Activated CD8-positive, alpha-beta memory T cell treated with anti-CD3 and anti-CD28 coated beads, Interleukin-2, amount 50 U/mL, for 1 hour (primary cell): ENCODE results near the gene INTS11.

ENCODE experiments used
- DNase-seq: peaks from one replicate; pipeline ENCODE4 v3.0.0-alpha.2; 2020; ENCODE audit errors: extremely low read depth

Gene INTS11

GRCh38 chr1:1357871-1358432, 33.5 kb upstream of the INTS11 start:
- DNase-seq: no peak

- no peak for DNase-seq
Observed at GRCh38 chr1:1356796-1357401, 32.4 kb upstream of the INTS11 start.

DNA sequence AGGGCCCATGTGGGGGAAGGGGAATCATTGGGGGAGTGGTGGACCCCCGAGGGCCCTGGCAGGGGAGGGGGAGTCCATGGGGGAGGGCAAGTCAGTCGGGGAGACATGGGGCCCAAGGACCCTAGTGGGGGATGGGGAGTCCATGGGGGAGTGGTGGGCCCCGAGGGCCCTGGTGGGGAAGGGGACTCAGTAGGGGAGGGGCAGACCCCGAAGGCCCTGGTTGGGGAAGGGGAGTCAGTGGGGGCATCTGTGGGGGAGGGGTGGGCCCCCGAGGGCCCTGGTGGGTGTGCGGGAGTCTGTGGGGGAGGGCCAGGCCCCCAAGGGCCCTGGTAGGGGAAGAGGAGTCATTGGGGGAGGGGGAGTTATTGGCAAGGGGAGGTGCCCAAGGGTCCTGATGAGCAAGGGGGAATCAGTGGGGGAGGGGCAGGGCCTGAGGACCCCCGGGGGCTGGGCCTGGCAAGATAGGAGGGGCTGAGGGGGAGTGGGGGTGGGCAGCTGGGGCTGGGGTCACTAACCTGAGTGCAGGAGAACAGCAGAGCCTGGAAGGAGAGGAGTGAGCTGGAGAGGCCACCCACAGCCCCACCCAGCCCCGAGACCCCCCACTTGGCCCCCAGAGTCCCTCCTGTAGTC, 31.8 kb upstream of the INTS11 start:
- DNase-seq: no peak

DNA sequence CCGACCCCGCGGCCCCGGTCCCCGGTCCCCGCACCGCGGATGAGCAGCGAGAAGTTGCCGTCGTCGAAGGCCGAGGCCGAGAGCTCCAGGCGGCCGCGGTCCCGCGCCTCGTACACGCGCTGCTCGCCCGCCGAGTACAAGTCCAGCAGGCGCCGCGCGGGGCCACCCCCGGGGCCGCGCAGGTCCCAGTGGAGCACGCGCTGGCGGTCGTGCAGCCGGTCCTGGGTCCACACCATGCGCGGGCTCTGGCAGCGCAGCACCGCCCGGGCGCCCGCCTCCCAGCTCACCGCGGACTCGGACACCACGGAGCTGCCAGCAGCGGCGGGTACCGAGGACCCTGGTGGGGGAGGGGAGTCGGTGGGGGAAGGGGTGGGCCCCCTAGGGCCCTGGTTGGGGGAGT, 31.0 kb upstream of the INTS11 start:
- DNase-seq: no peak

DNA sequence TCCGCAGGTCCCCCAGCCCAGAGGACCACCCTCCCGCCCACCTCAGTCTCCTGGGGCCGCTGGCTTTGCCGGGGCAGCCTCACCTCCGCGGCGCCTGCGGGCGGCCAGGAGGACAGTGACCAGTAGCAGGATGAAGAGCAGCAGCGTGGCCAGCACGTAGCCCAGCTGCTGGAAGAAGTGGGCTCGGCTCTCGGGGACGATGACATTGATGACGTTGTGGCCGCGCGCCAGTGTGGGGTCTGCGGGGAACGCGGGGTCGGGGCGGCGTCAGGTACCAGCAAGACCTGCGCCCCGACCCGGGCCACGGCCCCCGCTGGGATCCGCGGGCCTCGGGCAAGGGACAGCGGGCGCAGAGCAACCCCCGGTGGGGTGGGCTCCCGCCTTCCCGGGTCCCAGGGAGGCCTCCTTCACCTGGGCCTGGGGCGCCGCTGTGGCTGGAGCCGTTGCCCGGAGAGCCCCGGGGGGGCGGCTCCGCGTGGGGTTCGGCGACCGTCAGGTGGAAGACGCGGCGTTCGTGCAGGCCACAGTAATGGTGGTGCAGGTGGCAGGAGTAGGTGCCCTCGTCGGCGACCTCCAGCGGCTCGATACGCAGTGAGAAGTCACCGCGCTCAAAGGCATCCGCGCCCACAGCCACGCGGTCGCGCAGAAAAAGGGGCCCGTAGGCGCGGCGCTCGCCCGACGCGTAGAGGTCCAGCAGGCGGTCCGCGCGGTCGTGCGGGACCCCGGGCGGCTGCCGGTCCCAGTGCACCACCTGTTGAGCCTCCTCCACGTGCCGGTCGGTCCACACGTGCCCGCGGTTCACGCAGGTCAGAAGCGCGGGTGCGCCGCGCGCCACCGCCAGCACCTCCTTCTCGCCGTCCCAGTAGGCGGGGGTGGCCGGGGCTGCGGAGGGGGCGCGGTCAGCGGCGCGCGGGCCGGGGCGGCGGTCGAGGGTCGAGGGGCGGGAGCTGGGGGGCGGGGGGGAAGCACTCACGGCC, 30.1 kb upstream of the INTS11 start:
- DNase-seq: no peak

DNA sequence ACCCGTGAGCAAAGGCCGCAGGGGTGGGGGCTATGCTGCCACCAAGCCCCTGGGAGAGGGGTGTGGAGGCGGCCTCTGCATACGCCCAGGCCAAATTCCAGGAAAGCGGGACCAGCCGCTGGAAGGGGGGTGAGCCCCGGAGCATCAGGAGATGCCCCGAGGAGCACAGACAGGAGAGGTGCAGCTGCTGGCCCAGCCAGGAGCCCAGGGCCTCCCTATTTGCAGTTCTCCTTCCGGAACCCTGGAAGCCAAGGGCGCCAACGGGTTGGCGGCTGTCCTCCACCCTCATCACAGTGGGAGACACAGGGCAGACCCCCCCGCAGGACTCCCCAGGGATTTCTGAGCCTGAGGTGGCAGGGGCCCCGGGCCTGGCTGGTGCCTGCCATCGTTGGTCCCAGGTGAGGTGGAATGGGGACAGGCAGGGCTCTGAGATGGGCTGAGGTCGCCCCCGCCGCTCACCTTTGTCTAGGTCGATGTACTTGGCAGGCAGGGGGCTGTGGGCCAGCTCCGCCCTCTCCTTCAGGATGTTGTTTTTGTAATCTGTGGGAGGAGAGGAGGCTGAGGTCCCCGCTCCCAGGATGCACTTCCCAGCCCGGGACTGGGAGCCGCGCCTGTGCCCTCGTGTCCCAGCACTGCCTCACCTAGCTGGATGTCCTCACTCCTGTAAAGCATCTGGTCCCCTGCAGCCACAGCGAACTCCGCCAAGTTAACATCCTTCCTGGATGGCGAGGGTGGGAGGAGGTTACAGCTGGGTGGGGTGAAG, 29.1 kb upstream of the INTS11 start:
- no peak for DNase-seq

DNA sequence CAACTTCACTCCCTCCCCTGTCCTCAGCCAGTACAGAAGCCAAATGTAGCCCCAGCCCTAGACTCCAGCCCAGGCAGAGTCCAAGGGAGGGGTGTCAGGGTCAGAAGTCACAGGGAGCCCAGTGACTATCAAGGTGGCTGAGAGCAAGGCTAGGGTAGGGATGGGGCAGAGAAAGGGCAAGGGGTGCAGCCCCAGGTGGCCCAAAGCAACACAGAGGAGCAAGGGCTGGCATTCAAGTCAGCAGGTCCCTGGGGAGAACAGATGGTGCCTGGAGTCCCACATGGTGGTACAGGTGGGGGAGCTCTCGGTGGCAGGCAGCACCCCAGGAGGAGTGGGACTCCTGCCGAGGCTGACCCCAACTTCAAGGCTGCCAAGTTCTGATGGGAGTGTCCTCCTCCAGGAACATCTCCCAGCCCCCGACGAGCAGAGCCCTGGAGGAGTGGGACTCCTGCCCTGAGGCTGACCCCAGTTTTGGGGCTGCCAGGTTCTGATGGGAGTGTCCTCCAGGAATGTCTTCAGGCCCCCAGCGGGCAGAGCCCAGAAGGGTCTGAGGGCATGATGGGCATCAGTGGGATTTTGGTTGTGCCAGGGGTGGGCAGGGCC, 28.4 kb upstream of the INTS11 start:
- DNase-seq: no peak

DNA sequence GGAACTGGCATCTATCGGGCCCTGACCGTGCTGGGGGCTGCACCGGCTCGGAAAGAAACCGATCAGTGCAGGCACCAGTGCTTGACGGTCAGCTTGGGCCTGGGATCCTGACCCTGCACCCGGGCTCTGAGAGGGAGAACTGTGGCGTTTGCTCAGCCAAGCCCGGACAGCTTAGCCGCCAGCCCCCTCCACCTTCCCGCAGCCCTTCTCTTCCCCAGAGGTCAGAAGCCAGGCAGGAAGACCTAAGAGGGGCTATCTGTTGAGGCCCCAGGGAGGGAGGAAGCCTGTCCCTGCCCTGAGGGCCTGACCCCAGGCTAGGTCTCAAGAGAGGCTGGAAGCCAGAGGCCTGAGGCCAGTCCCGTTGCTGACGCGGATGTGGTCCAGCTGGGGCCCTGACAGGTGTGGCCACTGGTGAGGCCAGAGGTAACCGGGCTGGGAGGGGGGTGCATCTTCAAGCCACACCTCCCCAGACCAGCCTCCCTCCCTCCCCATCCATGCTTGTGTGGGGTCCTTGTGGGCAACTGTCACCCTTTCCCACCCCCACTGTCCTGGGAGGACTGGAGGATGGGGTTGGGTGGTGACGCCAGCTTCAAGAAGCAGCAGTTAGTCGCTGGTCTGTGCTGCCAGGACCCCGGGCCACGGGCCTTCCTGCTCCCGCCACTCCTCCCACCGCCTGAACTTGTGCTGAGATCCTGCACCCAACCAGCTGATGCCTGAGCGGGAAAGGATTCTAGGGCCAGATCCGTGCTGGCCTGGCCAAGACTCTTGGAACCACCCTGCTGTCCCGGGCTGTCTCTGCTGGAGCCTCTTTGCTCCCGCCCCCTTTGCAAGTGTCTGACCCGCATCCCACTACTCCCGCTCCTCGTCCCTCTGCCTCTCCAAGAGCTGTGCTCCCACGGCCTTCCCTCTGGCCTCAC, 27.3 kb upstream of the INTS11 start:
- no peak for DNase-seq

DNA sequence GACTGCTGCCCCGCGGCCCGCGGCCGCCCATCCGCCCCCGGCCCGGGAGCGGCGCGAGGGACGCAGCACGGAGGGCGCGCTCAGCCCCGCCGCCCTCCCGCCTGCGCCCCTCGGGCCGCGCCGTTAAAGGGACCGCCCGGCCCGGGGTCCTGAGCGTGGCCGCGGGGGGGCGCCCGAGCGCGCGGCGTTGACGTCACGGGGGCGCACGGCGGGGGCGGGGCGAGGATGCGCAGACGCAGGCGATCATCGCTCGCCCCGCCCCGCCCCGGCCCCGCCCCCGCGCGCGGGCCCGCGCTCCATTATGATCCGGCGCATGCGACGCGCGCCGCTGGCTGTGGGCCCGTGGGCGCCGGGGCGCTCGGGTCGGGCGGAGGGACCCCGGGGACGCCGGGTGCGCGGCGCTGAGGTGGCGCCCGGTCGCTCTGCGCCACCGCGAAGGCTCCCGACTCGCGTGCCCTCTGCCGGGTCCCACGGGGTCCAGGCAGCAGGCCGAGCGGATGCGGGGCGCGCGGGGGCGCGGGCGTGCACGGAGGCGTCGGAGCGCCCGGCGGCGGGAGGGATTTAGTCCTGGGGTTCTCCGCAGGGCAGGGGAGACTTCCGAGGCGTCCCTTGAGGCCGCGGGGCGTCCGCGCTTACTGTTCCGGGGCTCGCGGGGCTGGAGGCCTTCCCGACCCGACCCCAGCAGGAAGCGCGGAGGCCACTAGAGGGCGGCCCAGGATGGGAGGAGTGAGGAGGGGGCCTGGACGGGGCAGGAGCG, 25.0 kb upstream of the INTS11 start, which contains the start of gene DVL1:
DVL1 (minus strand) TSS at position 163 of the 757 bp plus-strand sequence. CDS start 353 bp downstream, outside the sequence.
- no peak for DNase-seq

GRCh38 chr1:1348420-1349255, 24.2 kb upstream of the INTS11 start:
- no peak for DNase-seq

DNA sequence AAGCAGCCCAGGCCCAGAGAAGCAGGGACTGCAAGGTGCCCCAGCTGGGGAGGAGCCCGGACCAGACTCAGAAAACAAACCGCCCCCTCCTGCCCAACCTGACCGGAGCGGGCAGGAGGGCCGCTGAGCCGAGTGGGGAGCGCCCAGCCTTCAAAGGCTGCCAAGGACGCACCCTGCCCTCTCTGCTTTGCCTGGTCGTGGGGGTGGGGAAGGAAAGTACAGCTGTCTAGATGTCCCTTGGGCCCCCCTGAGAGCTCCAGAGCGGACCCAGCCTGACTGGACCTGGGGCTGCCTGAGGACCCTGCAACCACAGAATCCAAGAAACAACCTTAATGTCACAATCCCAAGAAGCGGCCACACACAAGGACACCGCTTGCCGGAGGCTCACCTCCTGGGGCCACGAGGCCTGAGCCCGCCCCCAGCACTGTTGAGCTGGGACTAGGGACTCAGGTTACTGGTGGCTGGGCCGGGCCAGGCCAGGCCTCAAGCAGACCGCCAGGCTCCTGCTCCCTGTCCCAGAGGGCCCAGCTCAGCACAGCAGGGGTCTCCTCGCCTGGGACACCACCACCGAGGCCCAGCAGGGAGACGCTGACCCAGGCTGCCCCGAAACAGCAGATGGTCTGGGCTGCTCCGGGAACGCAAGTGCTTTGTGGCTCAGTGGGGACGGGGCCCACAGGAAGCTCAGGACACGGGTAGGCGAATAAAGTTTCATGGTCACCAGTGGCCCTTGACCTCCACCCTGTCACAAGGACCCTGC, 23.4 kb upstream of the INTS11 start:
- DNase-seq: no peak

- no peak for DNase-seq
Observed at GRCh38 chr1:1347026-1347595, 22.7 kb upstream of the INTS11 start.

DNA sequence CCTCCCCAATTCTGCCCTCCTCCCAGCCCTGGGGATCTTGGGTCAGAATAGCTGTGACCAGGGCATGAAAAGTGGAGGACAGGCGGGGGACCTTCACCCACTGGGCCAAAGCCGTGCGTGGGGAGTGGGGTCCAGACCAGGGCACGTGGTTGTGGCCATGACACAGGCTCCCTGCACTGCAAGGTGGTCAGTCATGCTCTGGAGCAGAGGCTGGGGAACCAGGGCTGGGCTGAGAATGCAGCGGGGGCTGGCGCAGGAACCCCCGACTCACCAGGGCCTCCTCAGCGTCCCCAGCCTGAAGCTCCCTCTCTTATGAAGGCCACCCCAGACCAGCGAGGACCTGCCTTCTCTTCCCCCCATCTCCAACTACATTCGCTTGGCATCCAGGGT, 22.0 kb upstream of the INTS11 start:
- DNase-seq: no peak

DNA sequence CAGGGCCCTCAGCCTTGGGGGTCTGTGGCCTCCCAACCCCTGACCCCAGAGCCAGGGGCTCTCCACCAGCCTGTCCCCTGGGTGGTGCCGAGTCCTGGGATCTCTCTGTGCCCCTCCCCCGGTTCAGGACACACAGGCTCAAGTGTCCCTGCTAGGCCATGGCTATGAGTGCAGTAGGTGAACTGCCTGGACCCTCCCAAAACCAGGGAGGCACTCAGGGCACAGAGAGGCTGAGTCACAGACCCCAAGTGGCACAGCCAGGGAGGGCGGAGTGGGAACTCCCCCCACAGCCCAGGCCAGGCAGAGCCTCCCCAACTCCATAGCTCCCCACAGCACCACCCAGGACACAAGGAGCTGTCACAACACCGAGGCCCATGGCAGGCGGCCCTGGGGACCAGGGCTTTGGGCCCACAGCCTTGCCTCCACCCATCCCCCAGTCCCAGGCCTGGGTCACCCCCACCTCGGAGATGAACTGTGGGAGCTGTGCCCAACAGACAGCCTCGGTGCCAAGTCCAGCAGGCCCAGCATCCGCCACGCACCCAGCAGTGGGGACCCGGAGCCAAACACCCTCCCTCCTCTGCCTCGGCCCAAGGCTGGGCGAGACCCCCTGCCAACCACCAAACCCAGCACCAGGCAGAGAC, 21.5 kb upstream of the INTS11 start:
- no peak for DNase-seq

DNA sequence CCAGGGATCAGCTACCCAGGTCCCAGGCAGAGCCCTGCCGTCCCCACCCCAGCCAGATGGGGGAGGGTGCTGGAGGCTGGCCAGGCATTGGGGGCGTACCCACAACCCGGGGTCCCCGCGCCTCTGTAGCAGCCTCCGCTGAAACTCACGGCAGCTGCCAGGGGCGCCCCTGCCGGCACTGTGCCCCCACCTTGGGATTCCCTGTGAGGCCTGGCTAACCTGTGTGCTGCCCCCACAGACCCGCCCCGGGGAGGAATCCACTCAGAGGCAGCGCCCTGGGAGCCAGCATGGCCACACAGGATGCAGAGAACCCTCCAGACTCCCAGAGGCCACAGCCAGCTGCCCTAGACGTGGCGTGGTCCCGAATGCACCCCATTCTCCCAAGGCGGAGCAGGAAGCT, 20.9 kb upstream of the INTS11 start:
- DNase-seq: no peak

- no peak for DNase-seq
Observed at GRCh38 chr1:1344655-1345361, 20.3 kb upstream of the INTS11 start.
